GM10248 (cell line): ENCODE measurements around the gene CENPL.
"Not testable (repeated sequence)": the region's sequence is repeated elsewhere in the genome, so short reads cannot be mapped to it uniquely, and the experiment has no call there.

Experiments
- CTCF ChIA-PET: fragments of 300-600 bp; sonication (Branson Sonifier 250); formaldehyde crosslinking; extraction: SDS; loops from one replicate; lab custom pipeline; 2021; ENCODE audit warnings: antibody characterized with exemption; lab: Yijun Ruan, JAX
- POLR2A ChIA-PET: fragments of 350-650 bp; sonication (Branson Sonifier 250); formaldehyde crosslinking; extraction: SDS; loops from one replicate; lab custom pipeline; 2020; ENCODE audit warnings: antibody characterized with exemption; lab: Yijun Ruan, JAX
- DNase-seq: peaks from one replicate; pipeline ENCODE4 v3.0.0; 2012; ENCODE audit errors: extremely low spot score
- TF ChIP-seq, protein P1 (sequence below): IDR thresholded peaks from 2 replicates; pipeline ENCODE4 v1.5.1; 2012; ENCODE audit warnings: mild to moderate bottlenecking, low read depth; ENCODE audit errors: extremely low read depth, missing control alignments, control extremely low read depth

The CENPL gene

DNA sequence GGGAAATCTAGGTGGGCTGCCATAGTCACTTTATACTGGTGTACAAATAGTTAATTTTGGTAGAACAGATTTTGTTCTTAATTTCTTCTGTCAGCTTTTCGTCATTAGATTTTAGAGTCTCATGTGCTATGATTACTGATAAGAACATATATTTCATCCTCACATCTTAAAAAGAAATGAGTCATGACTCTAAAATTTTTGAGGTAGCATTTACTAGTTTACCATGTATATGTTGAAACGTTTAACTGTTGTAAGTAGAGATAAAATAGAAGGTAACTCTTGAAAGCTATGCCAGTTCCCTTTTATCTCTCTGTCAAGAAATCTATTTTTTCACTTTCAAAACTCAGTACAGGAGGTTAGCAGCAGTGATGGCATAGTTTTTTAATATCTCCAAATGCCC, 56.5 kb downstream of the CENPL start:
- POLR2A ChIA-PET, result no interaction called here

DNA sequence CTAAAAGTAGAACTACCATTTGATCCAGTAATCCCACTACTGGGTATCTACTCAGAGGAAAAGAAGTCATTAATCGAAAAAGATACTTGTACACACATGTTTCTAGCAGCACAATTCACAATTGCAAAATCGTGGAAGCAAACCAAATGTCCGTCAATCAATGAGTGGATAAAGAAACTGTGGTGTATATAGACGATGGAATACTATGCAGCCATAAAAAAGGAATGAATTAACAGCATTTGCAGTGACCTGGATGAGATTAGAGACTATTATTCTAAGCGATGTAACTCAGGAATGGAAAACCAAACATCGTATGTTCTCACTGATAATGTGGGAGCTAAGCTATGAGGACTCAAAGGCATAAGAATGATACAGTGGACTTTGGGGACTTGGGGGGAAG, 60.4 kb downstream of the CENPL start:
- DNase-seq, POLR2A ChIA-PET: not testable (repeated sequence)
- CTCF ChIA-PET, result interaction anchor here (1.0 kb wide), 1 partner anchor 335 kb away, joined by 3 read pairs; no protein-coding TSS in a partner anchor

More for the DNA sequence above, 56.5 kb downstream of the CENPL start:
- TF ChIP-seq, protein P1, sequence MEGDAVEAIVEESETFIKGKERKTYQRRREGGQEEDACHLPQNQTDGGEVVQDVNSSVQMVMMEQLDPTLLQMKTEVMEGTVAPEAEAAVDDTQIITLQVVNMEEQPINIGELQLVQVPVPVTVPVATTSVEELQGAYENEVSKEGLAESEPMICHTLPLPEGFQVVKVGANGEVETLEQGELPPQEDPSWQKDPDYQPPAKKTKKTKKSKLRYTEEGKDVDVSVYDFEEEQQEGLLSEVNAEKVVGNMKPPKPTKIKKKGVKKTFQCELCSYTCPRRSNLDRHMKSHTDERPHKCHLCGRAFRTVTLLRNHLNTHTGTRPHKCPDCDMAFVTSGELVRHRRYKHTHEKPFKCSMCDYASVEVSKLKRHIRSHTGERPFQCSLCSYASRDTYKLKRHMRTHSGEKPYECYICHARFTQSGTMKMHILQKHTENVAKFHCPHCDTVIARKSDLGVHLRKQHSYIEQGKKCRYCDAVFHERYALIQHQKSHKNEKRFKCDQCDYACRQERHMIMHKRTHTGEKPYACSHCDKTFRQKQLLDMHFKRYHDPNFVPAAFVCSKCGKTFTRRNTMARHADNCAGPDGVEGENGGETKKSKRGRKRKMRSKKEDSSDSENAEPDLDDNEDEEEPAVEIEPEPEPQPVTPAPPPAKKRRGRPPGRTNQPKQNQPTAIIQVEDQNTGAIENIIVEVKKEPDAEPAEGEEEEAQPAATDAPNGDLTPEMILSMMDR, result no peak
- no peak for DNase-seq
- CTCF ChIA-PET, result interaction anchor here (1.1 kb wide), 1 partner anchor 9 kb away, joined by 6 read pairs; no protein-coding TSS in a partner anchor

DNA sequence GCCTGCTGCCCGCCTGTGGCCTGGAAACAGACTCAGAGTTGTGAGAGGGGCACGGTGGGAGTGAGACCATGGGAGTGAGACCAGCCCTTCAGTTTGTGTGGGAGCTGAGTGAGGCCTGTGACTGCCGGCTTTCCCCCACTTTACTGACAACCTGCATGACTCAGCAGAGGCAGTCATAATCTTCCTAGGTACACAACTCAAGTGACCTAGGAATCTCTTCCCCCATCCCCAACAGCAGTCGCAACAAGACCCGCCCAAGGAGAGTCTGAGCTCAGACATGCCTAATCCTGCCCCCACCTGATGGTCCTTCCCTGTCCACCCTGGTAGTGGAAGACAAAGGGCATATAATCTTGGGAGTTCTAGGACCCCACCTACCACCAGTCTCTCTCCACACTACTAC, 65.7 kb downstream of the CENPL start:
- TF ChIP-seq, protein P1, result no peak
- POLR2A ChIA-PET, result no interaction called here
- DNase-seq, result no peak
- CTCF ChIA-PET, result interaction anchor here (0.9 to 1.9 kb wide), 4 partner anchors 9 to 27 kb away, joined by 3 to 6 read pairs (median 3); no protein-coding TSS in a partner anchor

DNA sequence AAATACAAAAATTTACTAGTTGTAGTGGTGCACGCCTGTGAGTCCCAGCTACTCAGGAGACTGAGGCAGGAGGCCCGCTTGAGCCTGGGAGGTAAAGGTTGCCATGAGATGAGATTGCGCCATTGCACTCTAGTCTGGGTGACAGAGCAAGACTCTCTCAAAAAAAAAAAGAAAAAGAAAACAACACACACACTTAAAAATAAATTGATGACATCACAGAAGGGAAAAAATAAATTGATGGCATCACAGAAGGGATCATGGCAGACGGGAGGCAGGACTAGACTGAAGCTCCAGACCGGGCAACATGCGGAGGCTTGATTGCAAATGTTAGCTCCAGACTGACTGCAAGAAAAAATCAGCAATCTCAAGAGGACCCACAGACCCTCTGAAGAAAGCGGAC, 66.6 kb downstream of the CENPL start:
- DNase-seq, result no peak
- ChIA-PET CTCF (interaction anchor here (1.1 to 1.2 kb wide), 2 partner anchors 25 to 28 kb away, joined by 3 read pairs; no protein-coding TSS in a partner anchor), POLR2A (no interaction called here)
- TF ChIP-seq, protein P1, result no peak

DNA sequence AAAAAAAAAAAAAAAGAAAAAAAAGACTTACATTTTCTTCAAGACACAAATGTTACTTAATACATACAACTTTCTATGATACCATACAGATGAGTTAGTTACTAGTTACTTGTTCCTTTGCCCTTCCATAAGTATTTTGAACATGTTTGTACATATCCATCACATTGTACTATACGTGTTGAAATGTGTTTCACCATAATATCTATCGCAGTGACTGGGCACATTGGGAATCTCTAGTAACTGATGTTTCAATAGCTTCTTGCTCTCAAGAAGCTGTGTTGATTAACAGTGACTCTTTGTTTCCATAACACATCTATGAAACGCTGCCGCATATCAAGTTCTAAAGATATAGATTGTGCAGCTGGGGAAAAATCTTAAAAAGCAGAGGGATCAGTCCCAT, 67.0 kb downstream of the CENPL start:
- DNase-seq, result no peak
- ChIA-PET POLR2A (no interaction called here), CTCF (interaction anchor here (1.2 kb wide), 1 partner anchor 25 kb away, joined by 3 read pairs; no protein-coding TSS in a partner anchor)
- TF ChIP-seq, protein P1, result no peak

DNA sequence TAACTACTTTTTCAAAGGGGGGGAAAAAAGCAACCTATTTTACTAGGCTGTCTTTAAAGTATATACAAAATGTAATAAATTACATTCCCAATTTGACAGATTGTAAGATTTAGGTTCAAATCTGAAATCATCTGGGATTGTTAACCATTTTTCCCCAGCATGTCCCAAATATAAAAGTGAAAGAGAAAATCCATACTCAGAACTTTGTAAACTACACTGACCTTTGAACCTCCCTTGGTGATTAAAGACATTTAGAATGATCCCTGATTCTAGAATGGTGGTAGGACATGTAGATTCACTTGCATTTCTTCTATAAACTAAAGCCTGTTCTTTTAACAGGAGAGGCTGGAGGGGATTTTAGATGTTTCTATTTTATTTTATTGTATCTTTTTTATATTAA, 70.9 kb downstream of the CENPL start:
- TF ChIP-seq, protein P1, result no peak
- no peak for DNase-seq
- POLR2A ChIA-PET, result no interaction called here
- CTCF ChIA-PET, result no interaction called here
